HG02943 (cell line): ENCODE data around the gene GHRH.

Source experiments
- ATAC-seq: cut with Tn5 transposase; IDR thresholded peaks from one replicate; pipeline ENCODE4 v1.9.1; 2021; ENCODE audit warnings: mild to moderate bottlenecking, low read depth, moderate library complexity; ENCODE audit not compliant: unreplicated experiment

The GHRH gene

GRCh38 chr20:37243076-37243936 is 18.3 kb downstream of the GHRH start:
- ATAC-seq: no peak

GRCh38 chr20:37242503-37242902 is 19.1 kb downstream of the GHRH start:
- no peak for ATAC-seq

- no peak for ATAC-seq
Measured at GRCh38 chr20:37240337-37241067, 21.1 kb downstream of the GHRH start.

GRCh38 chr20:37238935-37239451 is 22.6 kb downstream of the GHRH start:
- ATAC-seq: no peak

GRCh38 chr20:37238426-37238825 is 23.2 kb downstream of the GHRH start:
- ATAC-seq: no peak

GRCh38 chr20:37237656-37238055 is 24.0 kb downstream of the GHRH start:
- no peak for ATAC-seq

- ATAC-seq: no peak
Measured at GRCh38 chr20:37236462-37236861, 25.2 kb downstream of the GHRH start.

- no peak for ATAC-seq
Measured at GRCh38 chr20:37235065-37235464, 26.5 kb downstream of the GHRH start.

GRCh38 chr20:37234254-37234581 is 27.4 kb downstream of the GHRH start:
- ATAC-seq: no peak

GRCh38 chr20:37233548-37234253 is 27.9 kb downstream of the GHRH start:
- no peak for ATAC-seq

GRCh38 chr20:37231947-37232630 is 29.5 kb downstream of the GHRH start:
- no peak for ATAC-seq

GRCh38 chr20:37230200-37230599 is 31.4 kb downstream of the GHRH start:
- ATAC-seq: no peak

GRCh38 chr20:37229357-37229756 is 32.3 kb downstream of the GHRH start:
- no peak for ATAC-seq

- no peak for ATAC-seq
Measured at GRCh38 chr20:37228656-37229055, 33.0 kb downstream of the GHRH start.

- ATAC-seq: no peak
Measured at GRCh38 chr20:37228082-37228481, 33.5 kb downstream of the GHRH start.

- ATAC-seq: no peak
Measured at GRCh38 chr20:37226889-37227288, 34.7 kb downstream of the GHRH start.

GRCh38 chr20:37225146-37225545 is 36.5 kb downstream of the GHRH start:
- no peak for ATAC-seq

- no peak for ATAC-seq
Measured at GRCh38 chr20:37223053-37223452, 38.6 kb downstream of the GHRH start.

- no peak for ATAC-seq
Measured at GRCh38 chr20:37222086-37222485, 39.5 kb downstream of the GHRH start.

- no peak for ATAC-seq
Measured at GRCh38 chr20:37220731-37221130, 40.9 kb downstream of the GHRH start.
